ENCODE data around the gene P3H3.
A peak's percentile ranks its signal among the peaks of the same experiment; 100 is the strongest.
"Not testable (repeated sequence)": the region's sequence is repeated elsewhere in the genome, so short reads cannot be mapped to it uniquely, and the experiment has no call there.

The P3H3 gene

GRCh38 chr12:6873094-6874014, 45.1 kb downstream of the P3H3 start, which contains the start of gene SPSB2:
TSS of gene SPSB2 (minus strand) at chr12:6873303. CDS start at chr12:6872901, 402 bp downstream.
- Histone ChIP-seq H3K4me1 (ENCODE audit: low read depth, poor library complexity, severe bottlenecking) (peaks cover 46% of the 10 kb centered on the region), H3K4me3 (IDR thresholded peaks at IDR 0.05; ENCODE audit: insufficient read depth, low read depth, low read length) (no peak within 1 kb of the TSS), H3K36me3 (ENCODE audit: insufficient read depth) (no peaks in the 10 kb centered on the region; the same call in 1 of the 2 replicates), H4K20me1 (ENCODE audit: insufficient read depth) (peaks cover 8% of the 10 kb centered on the region; the same call in 1 of the 2 replicates), H3K9ac (peak within 1 kb of the TSS; percentile 56; the same call in 1 of the 2 replicates), H2AFZ (ENCODE audit: low read depth) (peak within 1 kb of the TSS; percentile 78), H3K27me3 (ENCODE audit: insufficient read depth, low read depth) (no peaks in the 10 kb centered on the region), H3K79me2 (ENCODE audit: insufficient read depth, low read depth) (peaks cover 16% of the 10 kb centered on the region), H3K27ac (peak within 1 kb of the TSS; percentile 9; the same call in 1 of the 2 replicates), H3K4me2 (peak within 1 kb of the TSS; percentile 93)
- no peak for TF ChIP-seq CTCF (conservative IDR thresholded peaks at IDR 0.05; ENCODE audit: low read depth, low read length)

- H3K4me1 ChIP-seq (ENCODE audit: low read depth, poor library complexity, severe bottlenecking): peaks cover 42% of the 10 kb centered on the region
- H3K36me3 ChIP-seq (ENCODE audit: insufficient read depth); H3K79me2 ChIP-seq (ENCODE audit: insufficient read depth, low read depth): not testable (repeated sequence)
Observed at GRCh38 chr12:6874015-6874368, 45.8 kb downstream of the P3H3 start.

GRCh38 chr12:6879824-6880223, 51.6 kb downstream of the P3H3 start:
- not testable (repeated sequence) for H3K4me3 ChIP-seq (IDR thresholded peaks at IDR 0.05; ENCODE audit: insufficient read depth, low read depth, low read length); H3K4me2 ChIP-seq; H3K36me3 ChIP-seq (ENCODE audit: insufficient read depth); H2AFZ ChIP-seq (ENCODE audit: low read depth); H3K4me1 ChIP-seq (ENCODE audit: low read depth, poor library complexity, severe bottlenecking); H3K79me2 ChIP-seq (ENCODE audit: insufficient read depth, low read depth); H4K20me1 ChIP-seq (ENCODE audit: insufficient read depth); H3K9ac ChIP-seq; H3K27me3 ChIP-seq (ENCODE audit: insufficient read depth, low read depth); H3K27ac ChIP-seq

More at GRCh38 chr12:6874015-6874368, 45.8 kb downstream of the P3H3 start:
- H4K20me1 ChIP-seq (ENCODE audit: insufficient read depth); H3K4me3 ChIP-seq (IDR thresholded peaks at IDR 0.05; ENCODE audit: insufficient read depth, low read depth, low read length); H3K27me3 ChIP-seq (ENCODE audit: insufficient read depth, low read depth): not testable (repeated sequence)
- Histone ChIP-seq H3K9ac (peak overlapping the region; percentile 26; the same call in 1 of the 2 replicates), H3K27ac (peak overlapping the region; percentile 9; the same call in 1 of the 2 replicates), H3K4me2 (peak overlapping the region; percentile 49), H2AFZ (ENCODE audit: low read depth) (peak overlapping the region; percentile 78)

GRCh38 chr12:6883252-6883651, 55.0 kb downstream of the P3H3 start:
- Histone ChIP-seq H4K20me1 (ENCODE audit: insufficient read depth) (no peaks in the 10 kb centered on the region), H3K27ac (no peak overlapping the region), H3K4me3 (IDR thresholded peaks at IDR 0.05; ENCODE audit: insufficient read depth, low read depth, low read length) (no peak overlapping the region), H3K27me3 (ENCODE audit: insufficient read depth, low read depth) (no peaks in the 10 kb centered on the region), H3K9ac (no peak overlapping the region), H3K4me1 (ENCODE audit: low read depth, poor library complexity, severe bottlenecking) (peaks cover 9% of the 10 kb centered on the region), H3K36me3 (ENCODE audit: insufficient read depth) (no peaks in the 10 kb centered on the region), H3K79me2 (ENCODE audit: insufficient read depth, low read depth) (no peaks in the 10 kb centered on the region), H2AFZ (ENCODE audit: low read depth) (no peak overlapping the region), H3K4me2 (no peak overlapping the region)
- TF ChIP-seq CTCF (conservative IDR thresholded peaks at IDR 0.05; ENCODE audit: low read depth, low read length): no peak

GRCh38 chr12:6883683-6884082, 55.5 kb downstream of the P3H3 start:
- Histone ChIP-seq H3K36me3 (ENCODE audit: insufficient read depth) (no peaks in the 10 kb centered on the region), H3K4me3 (IDR thresholded peaks at IDR 0.05; ENCODE audit: insufficient read depth, low read depth, low read length) (no peak overlapping the region), H3K27ac (no peak overlapping the region), H4K20me1 (ENCODE audit: insufficient read depth) (no peaks in the 10 kb centered on the region), H3K27me3 (ENCODE audit: insufficient read depth, low read depth) (no peaks in the 10 kb centered on the region), H3K79me2 (ENCODE audit: insufficient read depth, low read depth) (no peaks in the 10 kb centered on the region), H2AFZ (ENCODE audit: low read depth) (no peak overlapping the region), H3K9ac (no peak overlapping the region), H3K4me1 (ENCODE audit: low read depth, poor library complexity, severe bottlenecking) (peaks cover 14% of the 10 kb centered on the region), H3K4me2 (no peak overlapping the region)
- no peak for TF ChIP-seq CTCF (conservative IDR thresholded peaks at IDR 0.05; ENCODE audit: low read depth, low read length)
